ENCODE measurements around the gene UBE2M.

The UBE2M gene

DNA sequence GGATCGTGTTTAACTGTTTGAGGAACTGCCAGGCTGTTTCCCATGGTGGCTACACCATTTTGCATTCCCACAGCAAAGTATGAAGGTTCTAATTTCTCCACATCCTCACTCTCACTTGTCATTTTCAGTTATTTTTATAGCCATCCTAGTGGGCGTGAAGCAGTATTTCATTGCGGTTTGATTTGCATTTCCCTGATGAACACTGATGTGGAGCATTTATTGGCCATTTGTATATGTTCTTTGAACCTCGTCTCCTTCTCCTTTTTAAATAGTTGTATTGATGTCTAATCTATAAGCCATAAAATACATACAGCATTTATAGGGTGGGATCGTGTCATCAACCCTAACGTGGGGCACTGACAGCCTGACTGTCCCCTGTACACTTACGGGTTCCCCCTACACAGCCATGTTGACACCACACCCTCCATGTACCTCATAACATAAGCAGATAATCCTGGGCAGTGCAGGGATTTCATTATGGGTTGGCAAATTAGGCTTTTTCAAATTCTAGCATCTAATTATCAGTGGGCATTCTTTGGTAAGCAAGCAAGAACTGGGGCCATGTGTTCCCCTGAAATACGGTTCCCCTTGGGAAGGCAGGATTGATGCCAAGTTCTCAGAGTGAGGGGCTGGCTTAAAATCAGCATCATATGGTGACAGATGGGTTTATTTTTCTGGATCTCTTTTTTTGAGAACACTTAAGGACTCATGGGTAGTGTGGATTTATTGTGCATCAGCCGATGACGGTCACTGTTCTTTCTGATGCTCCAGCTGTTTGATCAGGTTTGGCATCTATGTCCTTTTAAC lies 27.2 kb downstream of the UBE2M start:
- H3K4me1 ChIP-seq (ENCODE audit: control insufficient read depth, insufficient read depth, low read length), result no peaks in the 10 kb centered on the region
- H3K9ac ChIP-seq (ENCODE audit: low read length in 2 of 2), result no peak overlapping the region
- no peak overlapping the region for H3K4me3 ChIP-seq (ENCODE audit: low read length in 2 of 2)
- H3K27ac ChIP-seq (ENCODE audit: low read length), result no peak overlapping the region
- no peaks in the 10 kb centered on the region for H3K36me3 ChIP-seq (ENCODE audit: control insufficient read depth in 2 of 2, insufficient read depth in 2 of 2, low read length in 2 of 2)
- H3K27me3 ChIP-seq (ENCODE audit: control insufficient read depth in 1 of 2, insufficient read depth in 2 of 2, low read length in 2 of 2), result peaks cover 0 to 3% of the 10 kb centered on the region in 2 donors
- no peaks in the 10 kb centered on the region for H3K9me3 ChIP-seq (ENCODE audit: control insufficient read depth in 2 of 2, low read length in 2 of 2)

DNA sequence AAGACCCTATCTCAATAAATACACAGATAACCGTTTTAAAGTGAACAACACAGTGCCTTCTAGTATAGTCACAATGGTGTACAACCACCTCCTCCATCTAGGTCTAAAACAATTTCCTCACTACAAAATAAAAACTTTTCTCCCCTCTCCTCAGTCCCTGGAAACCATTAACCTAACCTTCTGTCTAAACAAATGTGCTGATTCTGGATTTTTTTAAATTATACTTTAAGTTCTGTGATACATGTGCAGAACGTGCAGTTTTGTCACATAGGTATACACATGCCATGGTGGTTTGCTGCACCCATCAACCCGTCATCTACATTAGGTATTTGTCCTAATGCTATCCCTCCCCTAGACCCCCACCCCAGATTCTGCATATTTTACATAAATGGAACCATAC lies 29.0 kb downstream of the UBE2M start:
- H3K9ac ChIP-seq (ENCODE audit: low read length in 2 of 2), result no peak overlapping the region

DNA sequence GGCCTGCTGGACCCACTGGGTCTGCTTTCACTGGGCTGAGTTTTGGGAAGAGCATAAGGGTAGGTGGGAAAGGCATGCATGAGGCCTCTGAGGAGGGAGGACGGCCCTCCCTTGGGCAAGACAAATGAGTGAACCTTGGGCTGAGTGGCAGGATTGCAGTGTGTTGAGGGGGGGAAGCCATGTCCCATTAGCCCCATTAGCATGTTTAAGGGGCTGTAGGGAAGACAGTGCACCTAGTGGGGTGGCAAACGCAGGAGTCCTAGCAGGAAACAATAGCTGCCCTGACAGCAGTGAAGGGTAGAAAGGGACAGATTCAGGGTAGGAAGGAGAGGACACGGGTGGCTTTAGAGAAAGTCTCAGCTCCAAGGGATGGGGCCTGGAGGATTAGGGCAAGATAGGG lies 35.7 kb downstream of the UBE2M start:
- Histone ChIP-seq H3K4me3 (ENCODE audit: low read length in 2 of 2) (no peak overlapping the region), H3K36me3 (ENCODE audit: control insufficient read depth in 2 of 2, insufficient read depth in 2 of 2, low read length in 2 of 2) (no peaks in the 10 kb centered on the region), H3K9me3 (ENCODE audit: control insufficient read depth in 2 of 2, low read length in 2 of 2) (no peaks in the 10 kb centered on the region), H3K27ac (ENCODE audit: low read length) (no peak overlapping the region), H3K9ac (ENCODE audit: low read length in 2 of 2) (no peak overlapping the region), H3K27me3 (ENCODE audit: control insufficient read depth in 1 of 2, insufficient read depth in 2 of 2, low read length in 2 of 2) (no peaks in the 10 kb centered on the region), H3K4me1 (ENCODE audit: control insufficient read depth, insufficient read depth, low read length) (peaks cover 23% of the 10 kb centered on the region)

More for the DNA sequence above, 29.0 kb downstream of the UBE2M start:
- no peaks in the 10 kb centered on the region for H3K4me1 ChIP-seq (ENCODE audit: control insufficient read depth, insufficient read depth, low read length)
- no peaks in the 10 kb centered on the region for H3K36me3 ChIP-seq (ENCODE audit: control insufficient read depth in 2 of 2, insufficient read depth in 2 of 2, low read length in 2 of 2)
- H3K9me3 ChIP-seq (ENCODE audit: control insufficient read depth in 2 of 2, low read length in 2 of 2), result no peaks in the 10 kb centered on the region
- H3K27me3 ChIP-seq (ENCODE audit: control insufficient read depth in 1 of 2, insufficient read depth in 2 of 2, low read length in 2 of 2), result peaks cover 0 to 3% of the 10 kb centered on the region in 2 donors
- H3K27ac ChIP-seq (ENCODE audit: low read length), result no peak overlapping the region
- H3K4me3 ChIP-seq (ENCODE audit: low read length in 2 of 2), result no peak overlapping the region

DNA sequence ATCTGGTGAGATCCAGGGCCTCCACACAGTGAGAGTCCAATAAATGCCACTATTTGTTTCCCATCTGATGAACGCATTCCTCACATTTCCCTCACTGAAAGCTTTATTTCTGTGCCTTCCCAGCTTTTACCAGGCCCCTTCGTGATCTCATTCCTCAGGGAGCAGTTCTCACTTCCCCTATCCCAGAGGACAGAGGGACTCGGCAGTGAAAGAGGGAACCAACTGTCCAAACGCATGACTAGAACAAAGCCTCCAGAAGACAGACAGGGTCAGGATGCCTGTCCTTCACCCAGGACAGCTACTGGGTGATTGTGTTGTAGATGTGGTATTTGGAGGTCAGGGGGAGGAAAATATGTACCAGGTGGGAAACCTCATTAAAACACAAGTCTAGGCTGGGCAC lies 36.8 kb downstream of the UBE2M start:
- H3K4me3 ChIP-seq (ENCODE audit: low read length in 2 of 2), result no peak overlapping the region
- H3K9me3 ChIP-seq (ENCODE audit: control insufficient read depth in 2 of 2, low read length in 2 of 2), result no peaks in the 10 kb centered on the region
- H3K27me3 ChIP-seq (ENCODE audit: control insufficient read depth in 1 of 2, insufficient read depth in 2 of 2, low read length in 2 of 2), result no peaks in the 10 kb centered on the region
- H3K27ac ChIP-seq (ENCODE audit: low read length), result no peak overlapping the region
- no peak overlapping the region for H3K9ac ChIP-seq (ENCODE audit: low read length in 2 of 2)
- H3K4me1 ChIP-seq (ENCODE audit: control insufficient read depth, insufficient read depth, low read length), result peaks cover 28% of the 10 kb centered on the region
- peaks cover 3 to 7% of the 10 kb centered on the region in 2 donors for H3K36me3 ChIP-seq (ENCODE audit: control insufficient read depth in 2 of 2, insufficient read depth in 2 of 2, low read length in 2 of 2)

DNA sequence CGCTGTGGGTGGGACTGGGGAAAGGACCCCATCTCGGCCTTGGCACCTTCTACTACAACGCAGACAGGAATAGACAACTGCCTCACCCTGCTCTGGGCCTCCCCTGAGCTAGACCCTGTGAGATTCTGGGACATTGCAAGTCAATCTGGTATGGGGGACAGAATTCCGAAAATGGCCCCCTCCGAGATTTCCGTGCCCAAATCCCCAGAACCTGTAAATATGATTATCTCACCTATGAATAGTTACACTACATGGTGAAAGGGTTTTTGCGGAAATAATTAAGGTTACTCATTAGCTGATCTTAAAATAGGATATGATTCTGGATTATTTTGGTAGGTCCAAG lies 38.2 kb downstream of the UBE2M start:
- H3K36me3 ChIP-seq (ENCODE audit: control insufficient read depth in 2 of 2, insufficient read depth in 2 of 2, low read length in 2 of 2), result peaks cover 6 to 16% of the 10 kb centered on the region in 2 donors
- H3K4me3 ChIP-seq (ENCODE audit: low read length in 2 of 2), result peak overlapping the region; percentile 88 to 95
- peak overlapping the region; percentile 93 to 96 for H3K9ac ChIP-seq (ENCODE audit: low read length in 2 of 2)
- no peaks in the 10 kb centered on the region for H3K27me3 ChIP-seq (ENCODE audit: control insufficient read depth in 1 of 2, insufficient read depth in 2 of 2, low read length in 2 of 2)
- no peaks in the 10 kb centered on the region for H3K9me3 ChIP-seq (ENCODE audit: control insufficient read depth in 2 of 2, low read length in 2 of 2)
- peak overlapping the region; percentile 95 for H3K27ac ChIP-seq (ENCODE audit: low read length)
- peaks cover 36% of the 10 kb centered on the region for H3K4me1 ChIP-seq (ENCODE audit: control insufficient read depth, insufficient read depth, low read length)

DNA sequence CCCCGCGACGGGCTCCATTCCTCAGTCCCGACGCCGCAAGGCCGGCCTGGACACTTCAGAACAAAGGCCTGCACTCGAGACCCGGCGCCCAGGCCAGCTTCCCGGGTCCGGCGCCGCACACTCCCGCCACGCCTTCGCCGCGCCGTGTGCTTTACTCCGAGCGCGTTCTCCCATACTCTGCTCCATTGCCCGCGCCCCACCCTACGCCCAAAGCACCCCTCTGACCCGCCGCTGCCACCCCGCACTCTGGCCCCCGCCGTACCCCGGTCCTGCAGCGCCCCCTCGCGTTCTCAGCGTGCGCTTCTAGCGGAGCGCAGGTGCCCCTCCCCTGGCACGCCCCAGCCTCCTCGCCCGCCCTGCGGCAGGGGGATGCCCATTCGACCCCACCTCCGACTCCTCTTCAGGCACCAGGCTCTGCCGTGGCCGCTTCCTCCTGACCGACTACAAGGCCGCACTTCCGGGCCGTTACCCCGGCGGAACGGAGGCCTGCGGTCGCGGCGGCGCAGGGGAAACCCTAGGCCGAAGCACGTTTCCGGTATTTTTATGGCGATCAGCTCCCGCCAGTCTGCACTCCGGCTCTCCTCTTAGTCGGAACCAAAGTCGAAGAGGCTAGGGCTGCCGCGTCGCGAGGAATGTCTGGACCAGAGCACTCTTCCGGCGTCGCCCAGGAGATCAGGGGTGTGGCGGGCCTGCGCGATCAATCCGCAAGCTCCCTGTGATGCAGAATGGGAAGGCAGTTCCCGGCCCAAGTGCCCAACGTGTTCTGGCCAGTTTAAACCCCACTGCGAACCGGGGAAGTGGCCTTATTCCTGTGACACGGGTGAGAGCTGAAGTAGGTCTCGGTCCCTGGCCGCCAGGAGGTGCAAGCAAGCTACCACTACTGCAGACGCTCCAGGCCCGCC lies 38.8 kb downstream of the UBE2M start, which contains the start of gene ZBTB45:
TSS of gene ZBTB45 (minus strand) at position 456 of the 902 bp plus-strand sequence. CDS start 2,137 bp downstream, outside the sequence.
- H3K4me1 ChIP-seq (ENCODE audit: control insufficient read depth, insufficient read depth, low read length), result peaks cover 37% of the 10 kb centered on the region
- peaks cover 6 to 16% of the 10 kb centered on the region in 2 donors for H3K36me3 ChIP-seq (ENCODE audit: control insufficient read depth in 2 of 2, insufficient read depth in 2 of 2, low read length in 2 of 2)
- peak within 1 kb of the TSS; percentile 93 to 96 for H3K9ac ChIP-seq (ENCODE audit: low read length in 2 of 2)
- no peaks in the 10 kb centered on the region for H3K9me3 ChIP-seq (ENCODE audit: control insufficient read depth in 2 of 2, low read length in 2 of 2)
- peak within 1 kb of the TSS; percentile 88 to 95 for H3K4me3 ChIP-seq (ENCODE audit: low read length in 2 of 2)
- peak within 1 kb of the TSS; percentile 95 for H3K27ac ChIP-seq (ENCODE audit: low read length)
- H3K27me3 ChIP-seq (ENCODE audit: control insufficient read depth in 1 of 2, insufficient read depth in 2 of 2, low read length in 2 of 2), result no peaks in the 10 kb centered on the region

DNA sequence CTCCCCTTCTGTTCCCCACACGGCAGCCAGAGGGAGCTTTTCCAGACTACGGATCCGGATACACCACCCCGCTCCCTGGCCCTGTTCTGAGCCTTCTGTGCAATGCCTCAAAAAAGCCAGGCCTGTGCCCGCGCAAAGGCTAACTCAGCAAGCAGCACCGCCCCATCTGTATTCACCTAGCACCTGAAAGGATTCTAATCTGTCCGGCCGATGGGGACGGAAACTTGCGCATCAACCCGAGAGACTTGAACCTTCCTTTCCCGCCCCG lies 39.4 kb downstream of the UBE2M start:
- Histone ChIP-seq H3K36me3 (ENCODE audit: control insufficient read depth in 2 of 2, insufficient read depth in 2 of 2, low read length in 2 of 2) (peaks cover 6 to 16% of the 10 kb centered on the region in 2 donors), H3K9me3 (ENCODE audit: control insufficient read depth in 2 of 2, low read length in 2 of 2) (no peaks in the 10 kb centered on the region), H3K27ac (ENCODE audit: low read length) (peak overlapping the region; percentile 95), H3K27me3 (ENCODE audit: control insufficient read depth in 1 of 2, insufficient read depth in 2 of 2, low read length in 2 of 2) (no peaks in the 10 kb centered on the region), H3K4me3 (ENCODE audit: low read length in 2 of 2) (peak overlapping the region; percentile 88 to 95), H3K4me1 (ENCODE audit: control insufficient read depth, insufficient read depth, low read length) (peaks cover 41% of the 10 kb centered on the region), H3K9ac (ENCODE audit: low read length in 2 of 2) (peak overlapping the region; percentile 93 to 96)

DNA sequence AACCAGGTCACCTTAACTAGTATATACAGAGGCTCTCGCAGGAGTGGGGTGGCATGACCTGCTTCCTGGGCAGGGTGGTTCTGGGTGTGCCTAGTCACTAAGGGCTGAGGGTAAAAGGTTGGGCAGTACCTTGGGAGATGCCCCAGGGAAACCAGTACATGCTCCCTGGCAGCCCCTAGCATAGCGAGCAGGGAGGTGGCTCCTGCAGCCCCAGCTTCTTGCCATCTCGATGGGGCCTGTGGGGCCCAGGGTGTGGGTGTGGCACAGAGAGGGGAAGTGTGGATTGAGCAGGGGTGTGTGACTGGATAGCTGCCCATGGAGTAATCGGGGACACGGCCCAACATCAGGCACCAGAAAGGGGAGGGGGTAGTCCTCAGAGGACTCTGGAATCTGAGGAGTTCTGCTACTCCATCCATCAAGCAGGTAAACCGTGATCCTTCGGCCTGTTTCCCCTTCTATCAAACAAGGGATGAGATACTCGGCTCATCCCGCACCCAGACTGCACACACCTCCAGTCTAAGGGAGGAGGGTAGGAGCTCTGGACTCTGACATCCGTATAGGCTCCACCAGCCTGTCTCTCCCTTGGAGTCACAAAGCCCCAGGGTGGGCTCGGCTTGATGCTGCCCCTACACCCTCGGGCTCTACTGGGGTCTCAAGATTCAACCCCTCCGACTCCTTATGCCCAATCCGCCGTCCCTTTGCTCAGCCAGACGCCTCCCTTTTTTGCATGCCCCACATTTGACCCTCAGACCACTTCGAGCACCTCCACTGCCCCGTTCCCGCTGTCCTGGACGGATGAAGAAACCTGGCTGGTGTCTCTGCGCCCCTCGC lies 39.9 kb downstream of the UBE2M start:
- H3K36me3 ChIP-seq (ENCODE audit: control insufficient read depth in 2 of 2, insufficient read depth in 2 of 2, low read length in 2 of 2), result peaks cover 6 to 16% of the 10 kb centered on the region in 2 donors
- H3K9ac ChIP-seq (ENCODE audit: low read length in 2 of 2), result peak overlapping the region; percentile 93 to 96
- no peaks in the 10 kb centered on the region for H3K27me3 ChIP-seq (ENCODE audit: control insufficient read depth in 1 of 2, insufficient read depth in 2 of 2, low read length in 2 of 2)
- H3K27ac ChIP-seq (ENCODE audit: low read length), result peak overlapping the region; percentile 95
- peaks cover 46% of the 10 kb centered on the region for H3K4me1 ChIP-seq (ENCODE audit: control insufficient read depth, insufficient read depth, low read length)
- H3K9me3 ChIP-seq (ENCODE audit: control insufficient read depth in 2 of 2, low read length in 2 of 2), result no peaks in the 10 kb centered on the region
- H3K4me3 ChIP-seq (ENCODE audit: low read length in 2 of 2), result peak overlapping the region; percentile 88 to 95

DNA sequence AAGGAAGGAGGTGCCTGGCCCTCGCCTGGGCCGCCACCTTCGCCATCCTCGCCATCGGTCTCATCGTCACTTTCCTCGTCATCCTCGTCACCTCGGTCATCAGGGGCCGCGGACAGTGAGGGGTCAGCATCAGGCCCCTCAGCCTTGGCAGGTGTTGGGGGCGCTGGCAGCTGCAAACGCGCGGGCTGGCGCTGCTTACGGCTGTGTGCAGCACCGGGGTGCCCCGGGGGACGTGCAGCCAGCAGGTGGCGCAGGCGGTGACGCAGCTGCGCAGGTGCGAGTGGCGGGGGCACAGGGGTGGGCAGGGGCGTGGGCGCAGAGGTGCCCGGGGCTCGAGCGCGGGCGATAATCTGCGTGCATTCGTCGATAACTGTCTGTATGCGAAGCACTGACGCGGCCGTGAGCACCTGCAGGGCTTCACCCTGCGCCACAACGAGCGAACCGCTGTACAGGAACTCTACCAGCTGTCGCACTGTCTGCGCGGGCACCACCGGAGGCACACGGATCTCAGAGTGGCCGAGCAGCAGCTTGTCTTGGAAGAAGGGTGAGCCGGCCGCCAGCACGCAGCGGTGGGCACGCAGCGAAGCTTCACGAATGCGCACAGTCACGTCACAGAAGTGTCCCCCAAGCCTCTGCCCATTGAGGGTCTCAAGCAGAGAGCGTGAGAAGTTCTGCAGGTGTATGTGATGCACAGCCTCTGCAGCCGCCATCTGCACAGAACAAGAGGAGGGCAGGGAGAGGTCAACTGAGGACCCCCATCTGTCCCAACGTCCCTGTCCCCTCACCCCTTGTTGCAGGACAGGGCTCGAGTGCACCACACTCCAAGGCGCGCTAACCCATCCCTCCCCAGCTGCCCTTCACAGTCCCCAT lies 41.2 kb downstream of the UBE2M start:
- H3K4me3 ChIP-seq (ENCODE audit: low read length in 2 of 2), result peak overlapping the region in 1 of 2 donors; percentile 35

More for the DNA sequence above, 41.2 kb downstream of the UBE2M start:
- no peaks in the 10 kb centered on the region for H3K9me3 ChIP-seq (ENCODE audit: control insufficient read depth in 2 of 2, low read length in 2 of 2)
- no peak overlapping the region for H3K27ac ChIP-seq (ENCODE audit: low read length)
- peaks cover 6 to 16% of the 10 kb centered on the region in 2 donors for H3K36me3 ChIP-seq (ENCODE audit: control insufficient read depth in 2 of 2, insufficient read depth in 2 of 2, low read length in 2 of 2)
- no peaks in the 10 kb centered on the region for H3K27me3 ChIP-seq (ENCODE audit: control insufficient read depth in 1 of 2, insufficient read depth in 2 of 2, low read length in 2 of 2)
- peak overlapping the region in 1 of 2 donors; percentile 13 for H3K9ac ChIP-seq (ENCODE audit: low read length in 2 of 2)
- H3K4me1 ChIP-seq (ENCODE audit: control insufficient read depth, insufficient read depth, low read length), result peaks cover 49% of the 10 kb centered on the region
